Measurements from ENCODE around the gene TMEM163.

GRCh38 chr2:134408791-134409190 lies 310.0 kb downstream of the TMEM163 start:
- TF ChIP-seq CTCF (IDR thresholded peaks at IDR 0.05) (no peak), POLR2A (IDR thresholded peaks at IDR 0.05; ENCODE audit: low read depth) (no peak), POLR2AphosphoS5 (IDR thresholded peaks at IDR 0.05) (no peak)

Measured in esophagus muscularis mucosa (tissue), 3 donors.